OCI-LY7 (cell line): ENCODE data around the gene ZG16B. TPM values are rescaled to one million over a fixed set of nuclear protein-coding genes. Genes with fewer than 3 reads are reported as not detected.

Experiments used
- BruUV-seq: library from RNA; stranded (reverse); fragments of 400-500 nt; replicated peaks from 2 replicates; lab custom pipeline; 2021; lab: Mats Ljungman, UMichigan
- CTCF ChIA-PET: fragments of 300-600 bp; sonication (Branson Sonifier 250); formaldehyde crosslinking; loops from one replicate; lab custom pipeline; 2022; ENCODE audit warnings: antibody characterized with exemption; ENCODE audit not compliant: unreplicated experiment; lab: Charles Lee
- POLR2A ChIA-PET: fragments of 300-600 bp; sonication (Branson Sonifier 250); formaldehyde crosslinking; loops from one replicate; lab custom pipeline; 2022; ENCODE audit warnings: antibody characterized with exemption; lab: Charles Lee
- DNase-seq: peaks from one replicate; pipeline ENCODE4 v3.0.0-alpha.2; 2015; ENCODE audit warnings: low spot score
- H2AFZ ChIP-seq: fragments of 200-600 bp; sonication (generic), shearing (Covaris generic); 2 replicates; pipeline ENCODE4 v1.6.1; 2014; ENCODE audit warnings: mild to moderate bottlenecking, antibody characterized with exemption, low read length, moderate library complexity
- H3K27ac ChIP-seq: fragments of 200-600 bp; sonication (generic); 2 replicates; pipeline ENCODE4 v1.5.1; 2014; ENCODE audit warnings: mixed run types, low read depth, mild to moderate bottlenecking, moderate library complexity, low read length, inconsistent platforms; ENCODE audit not compliant: poor library complexity, severe bottlenecking
- H3K36me3 ChIP-seq: fragments of 200-600 bp; sonication (generic); 2 replicates; pipeline ENCODE4 v1.6.1; 2014; ENCODE audit warnings: mild to moderate bottlenecking, antibody characterized with exemption, low read length, moderate library complexity, mixed read lengths; ENCODE audit not compliant: insufficient read depth
- H3K4me1 ChIP-seq: fragments of 200-600 bp; sonication (generic); 2 replicates; pipeline ENCODE4 v1.5.1; 2014; ENCODE audit warnings: mild to moderate bottlenecking, low read length; ENCODE audit not compliant: insufficient read depth, poor library complexity, severe bottlenecking
- H3K4me2 ChIP-seq: fragments of 200-600 bp; sonication (generic); 2 replicates; pipeline ENCODE4 v1.6.1; 2014; ENCODE audit warnings: mild to moderate bottlenecking, low read length
- H3K4me3 ChIP-seq: fragments of 200-600 bp; sonication (generic); 2 replicates; pipeline ENCODE4 v1.5.1; 2014; ENCODE audit warnings: mild to moderate bottlenecking, low read depth, low read length; ENCODE audit not compliant: poor library complexity, severe bottlenecking
- H3K79me2 ChIP-seq: fragments of 200-600 bp; sonication (generic); 2 replicates; pipeline ENCODE4 v1.6.1; 2016; ENCODE audit warnings: low read depth, mild to moderate bottlenecking, low read length, moderate library complexity, mixed read lengths; ENCODE audit not compliant: insufficient read depth
- H3K9me2 ChIP-seq: fragments of 200-600 bp; sonication (generic); 2 replicates; pipeline ENCODE4 v1.6.1; 2016; ENCODE audit warnings: mild to moderate bottlenecking, low read length, mixed read lengths; ENCODE audit not compliant: insufficient read depth
- H3K9me3 ChIP-seq: fragments of 200-600 bp; sonication (generic); 2 replicates; pipeline ENCODE4 v1.6.1; 2014; ENCODE audit warnings: mild to moderate bottlenecking, mixed run types, low read length, mixed read lengths
- H4K20me1 ChIP-seq: fragments of 200-600 bp; sonication (generic); 2 replicates; pipeline ENCODE4 v1.6.1; 2014; ENCODE audit warnings: mild to moderate bottlenecking, antibody characterized with exemption, low read length, moderate library complexity, mixed read lengths; ENCODE audit not compliant: insufficient read depth
- CTCF ChIP-seq: fragments of 200-600 bp; sonication (generic); conservative IDR thresholded peaks from 2 replicates; pipeline ENCODE4 v1.5.1; 2014; ENCODE audit warnings: mild to moderate bottlenecking, antibody characterized with exemption, low read length, moderate library complexity, mixed read lengths
- EZH2phosphoT487 ChIP-seq: fragments of 200-600 bp; sonication (generic); IDR thresholded peaks from 2 replicates; pipeline ENCODE4 v1.6.1; 2018; ENCODE audit warnings: low read depth, borderline replicate concordance, mild to moderate bottlenecking, mixed run types, antibody characterized with exemption, low read length, moderate library complexity, mixed read lengths
- intact Hi-C: fragments of 100-400 bp; cut with micrococcal nuclease; formaldehyde crosslinking; loops from one replicate; pipeline ENCODE4 v1.10.0; 2022; ENCODE audit not compliant: unreplicated experiment
- total RNA-seq, 2 experiments: library from RNA; depleted of rRNA in 1 of 2; stranded (reverse); fragments of >200 nt in 1 of 2; shearing (Covaris generic) in 1 of 2; gene quantifications; 2 replicates each; pipeline ENCODE4 v1.2.3, GENCODE V29; 2014 to 2022

Gene ZG16B
- total RNA-seq, 2 experiments from 2014 or later, result 2.5 to 4.0 TPM

GRCh38 chr16:2865651-2866050, 35.5 kb downstream of the ZG16B start:
- H3K4me2 ChIP-seq, result no peak overlapping the region
- peaks cover 7% of the 10 kb centered on the region for H3K4me1 ChIP-seq
- no peak for DNase-seq
- no peaks in the 10 kb centered on the region for H3K9me2 ChIP-seq
- BruUV-seq, result no TSS peak
- H3K4me3 ChIP-seq, result no peak overlapping the region
- H2AFZ ChIP-seq, result no peak overlapping the region
- no peaks in the 10 kb centered on the region for H3K9me3 ChIP-seq
- no peak overlapping the region for H3K27ac ChIP-seq
- ChIA-PET POLR2A (no interaction called here), CTCF (interaction anchor here (0.6 kb wide), 1 partner anchor 71 kb away, joined by 3 read pairs; no protein-coding TSS in a partner anchor)
- H4K20me1 ChIP-seq, result no peaks in the 10 kb centered on the region
- H3K79me2 ChIP-seq, result no peaks in the 10 kb centered on the region
- intact Hi-C loops, result no loop called here
- TF ChIP-seq CTCF (no peak), EZH2phosphoT487 (no peak)
- H3K36me3 ChIP-seq, result no peaks in the 10 kb centered on the region

- intact Hi-C loops, result no loop called here
- POLR2A ChIA-PET, result no interaction called here
- DNase-seq, result no peak
Measured at GRCh38 chr16:2866431-2866830, 36.3 kb downstream of the ZG16B start.

More at GRCh38 chr16:2866431-2866830, 36.3 kb downstream of the ZG16B start:
- peaks cover 7% of the 10 kb centered on the region for H3K4me1 ChIP-seq
- BruUV-seq, result no TSS peak
- no peaks in the 10 kb centered on the region for H3K79me2 ChIP-seq
- no peak overlapping the region for H3K4me2 ChIP-seq
- no peaks in the 10 kb centered on the region for H3K9me2 ChIP-seq
- H2AFZ ChIP-seq, result no peak overlapping the region
- no peaks in the 10 kb centered on the region for H3K9me3 ChIP-seq
- H3K36me3 ChIP-seq, result no peaks in the 10 kb centered on the region
- TF ChIP-seq CTCF (no peak), EZH2phosphoT487 (no peak)
- CTCF ChIA-PET, result no interaction called here
- H3K27ac ChIP-seq, result no peak overlapping the region
- no peaks in the 10 kb centered on the region for H4K20me1 ChIP-seq
- H3K4me3 ChIP-seq, result no peak overlapping the region
